ENCODE measurements around the gene SNX24.
"Not testable (repeated sequence)": the region's sequence is repeated elsewhere in the genome, so short reads cannot be mapped to it uniquely, and the experiment has no call there.

The SNX24 gene

DNA sequence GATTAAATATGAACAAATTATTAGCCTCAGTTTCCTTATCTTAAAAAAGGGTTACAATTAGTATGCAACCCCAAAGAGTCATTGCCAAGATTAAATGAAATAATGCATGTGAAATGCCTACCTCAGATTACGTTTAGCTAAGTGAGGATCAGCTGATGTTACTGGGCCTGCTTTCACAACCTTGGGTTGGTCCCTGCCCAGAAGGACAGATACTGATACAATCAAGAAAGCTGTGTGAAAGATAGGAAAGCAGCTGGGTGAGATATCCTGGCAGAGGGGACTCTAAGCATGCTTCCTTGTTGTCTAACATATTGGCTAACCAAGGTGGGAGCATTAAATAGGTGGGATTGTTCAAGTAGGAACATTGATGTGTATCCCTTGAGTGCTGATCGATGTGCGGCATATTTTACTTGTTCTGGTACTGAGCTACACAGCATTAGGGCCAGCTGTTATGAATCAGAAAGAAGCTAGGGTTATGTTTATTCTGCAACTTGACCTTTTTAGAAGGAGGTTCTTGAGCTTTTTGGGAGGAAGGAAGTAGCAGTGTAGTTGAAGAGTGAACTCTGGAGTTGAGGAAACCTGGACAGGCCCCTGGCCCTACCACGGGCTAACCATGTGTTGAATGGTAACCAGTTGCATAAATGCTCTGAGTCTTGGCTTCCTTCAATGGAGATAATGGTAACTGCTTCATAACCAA lies 28.9 kb downstream of the SNX24 start:
- no peak for DNase-seq

DNA sequence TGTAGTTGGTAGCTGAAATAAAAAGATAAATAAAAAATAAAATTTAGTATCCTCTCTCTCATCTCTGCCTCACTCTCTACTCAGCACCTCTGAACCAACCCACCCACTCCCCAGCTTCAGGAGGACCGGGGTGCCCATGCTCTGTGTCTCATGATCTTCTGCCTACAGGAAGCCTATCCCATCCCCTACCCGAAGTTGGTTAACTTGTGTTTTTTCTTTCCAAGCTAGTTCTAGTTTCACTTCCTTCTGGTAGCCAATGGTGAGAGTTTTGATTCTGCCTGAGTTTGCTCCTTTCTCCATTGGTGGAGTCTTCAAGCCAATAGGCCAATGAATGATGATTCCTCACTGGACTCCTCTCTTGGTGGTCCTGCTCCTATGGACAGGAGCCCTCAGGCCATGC lies 32.1 kb downstream of the SNX24 start:
- no peak for DNase-seq

DNA sequence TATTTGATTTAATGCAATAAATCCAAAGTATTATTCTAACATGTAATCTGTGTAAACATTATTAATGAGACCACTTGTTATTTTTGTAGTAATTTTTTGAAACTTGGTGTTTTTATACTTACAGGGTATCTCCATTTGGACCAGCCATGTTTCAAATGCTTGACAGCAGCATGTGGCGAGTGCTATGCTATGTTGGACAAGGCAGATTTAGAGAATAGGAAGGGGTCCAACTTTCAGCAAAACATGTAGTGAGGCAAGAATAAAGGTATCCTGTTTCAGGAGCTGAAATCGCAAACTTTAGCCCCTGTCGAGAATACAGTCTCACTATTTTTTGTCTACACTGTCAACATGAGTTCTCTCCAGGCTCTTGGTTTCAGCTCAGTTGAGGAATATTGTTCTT lies 33.7 kb downstream of the SNX24 start:
- DNase-seq: no peak

DNA sequence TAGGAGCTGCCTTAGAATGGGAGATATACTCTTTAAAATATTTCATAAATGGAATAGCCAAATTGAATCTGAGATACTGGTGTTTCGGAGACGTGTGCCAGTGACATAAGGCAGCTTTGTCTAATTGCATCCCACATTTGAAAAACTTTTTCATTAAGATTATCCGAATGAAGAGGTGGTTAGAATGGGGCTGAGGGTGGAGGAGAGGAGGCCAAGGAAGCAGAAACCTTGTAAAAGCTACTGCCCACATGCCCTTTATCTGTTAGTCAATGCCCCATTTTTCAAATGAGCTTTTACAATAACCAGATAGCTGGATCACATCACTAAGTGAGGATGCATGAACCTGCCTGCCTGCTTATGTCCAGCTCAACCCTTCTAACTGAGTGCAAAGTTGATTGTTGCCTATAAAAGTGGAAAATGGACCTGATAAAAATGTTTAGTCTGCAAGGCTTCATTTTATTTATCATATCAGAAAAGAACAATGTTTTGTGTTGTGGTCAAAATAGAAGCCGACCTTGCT lies 34.8 kb downstream of the SNX24 start:
- DNase-seq: no peak

DNA sequence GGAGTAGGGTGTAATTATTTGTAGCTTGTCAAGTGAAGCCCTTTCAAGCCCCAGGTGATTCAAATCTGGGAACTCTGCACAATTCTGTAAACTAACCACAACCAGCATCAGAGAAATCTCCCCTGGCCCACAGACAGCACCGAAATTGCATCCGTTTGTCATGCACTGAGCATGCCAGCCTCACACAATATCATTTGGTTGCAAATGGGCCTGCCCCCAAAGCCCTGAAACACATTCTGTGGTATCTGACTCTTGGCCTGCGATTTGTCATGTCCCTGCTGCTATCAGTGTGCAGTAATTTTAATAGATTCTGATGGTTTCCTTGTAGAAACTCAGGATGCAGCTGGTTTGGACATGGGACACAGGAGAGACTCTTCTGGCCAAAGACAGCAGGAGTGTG lies 35.3 kb downstream of the SNX24 start:
- peak; percentile 10 for DNase-seq

DNA sequence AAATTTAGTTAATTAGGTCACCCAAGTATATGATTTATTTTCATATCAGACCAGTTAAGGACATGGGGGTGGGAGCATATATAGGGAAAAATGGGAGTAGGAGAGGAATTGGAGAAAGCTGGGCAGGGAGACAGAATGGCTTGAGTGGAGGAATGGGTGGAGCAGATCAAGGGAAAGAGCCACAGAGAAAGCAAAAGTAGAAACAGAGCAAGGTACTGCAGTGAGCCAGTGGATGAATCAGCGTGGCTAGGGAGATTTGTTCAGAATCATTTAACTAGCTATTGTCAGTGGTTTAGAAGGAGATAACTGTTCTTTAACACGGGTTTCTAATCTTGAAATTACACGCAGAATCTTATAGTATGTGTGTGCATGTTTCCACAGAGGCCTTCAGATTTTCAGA lies 37.4 kb downstream of the SNX24 start:
- DNase-seq: peak; percentile 9

DNA sequence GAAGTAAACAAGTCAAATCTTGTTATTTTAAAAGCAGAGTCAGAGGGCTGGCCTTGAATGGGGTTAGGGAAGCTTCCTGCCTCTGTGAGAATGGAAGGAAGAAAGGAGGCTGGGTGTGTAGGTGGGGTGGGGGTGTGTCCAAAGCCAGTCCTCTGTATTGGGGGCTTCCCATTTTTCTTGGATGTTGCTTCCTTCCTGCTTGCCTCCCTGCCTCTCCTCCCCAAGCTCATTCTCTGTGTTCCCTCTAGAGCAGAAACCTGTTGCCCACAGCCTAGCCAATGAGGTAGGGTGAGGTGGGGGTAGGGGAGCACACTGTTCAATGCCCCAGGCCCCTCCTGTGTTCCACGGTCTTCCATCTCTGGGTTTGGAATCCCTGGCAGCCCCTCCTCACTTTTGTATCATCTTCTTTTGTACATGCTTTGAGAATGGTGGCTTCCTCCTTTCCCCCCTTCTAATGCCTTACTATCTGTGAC lies 39.7 kb downstream of the SNX24 start:
- no peak for DNase-seq

DNA sequence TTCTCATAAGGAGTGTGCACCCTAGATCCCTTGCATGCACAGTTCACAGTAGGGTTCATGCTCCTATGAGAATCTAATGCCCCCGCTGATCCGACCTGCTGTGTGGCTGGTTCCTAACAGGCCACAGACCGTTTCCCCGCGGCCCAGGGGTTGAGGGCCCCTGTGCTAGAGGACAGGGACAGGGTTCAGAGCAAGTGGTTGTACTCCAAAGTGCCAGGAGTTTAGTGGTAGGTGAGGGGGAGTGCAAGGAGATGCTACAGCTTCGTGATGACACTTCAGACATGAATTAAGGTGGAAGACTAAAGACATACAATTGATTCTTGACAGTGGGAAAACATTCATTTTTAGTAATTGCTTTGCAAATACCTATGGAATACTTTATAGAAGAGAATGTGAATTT lies 40.5 kb downstream of the SNX24 start:
- no peak for DNase-seq

DNA sequence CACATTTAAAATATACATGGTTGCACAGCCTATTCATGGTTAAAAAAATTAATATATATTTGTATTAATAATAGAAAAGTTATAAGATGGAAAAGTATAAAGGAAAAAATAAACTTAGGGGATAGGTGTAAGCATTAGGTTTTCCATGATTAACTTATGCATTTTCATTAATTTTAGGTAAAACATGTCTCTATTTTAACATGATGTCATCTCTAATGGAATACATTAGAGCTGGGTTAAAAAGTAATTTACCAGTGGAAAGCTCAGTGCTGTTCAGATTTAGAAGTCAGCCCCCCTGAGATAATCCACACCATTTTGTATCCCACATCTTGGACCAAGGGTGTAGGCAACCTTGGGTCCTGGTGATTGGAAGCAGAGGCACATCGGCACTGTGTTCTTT lies 49.7 kb downstream of the SNX24 start:
- DNase-seq: no peak

DNA sequence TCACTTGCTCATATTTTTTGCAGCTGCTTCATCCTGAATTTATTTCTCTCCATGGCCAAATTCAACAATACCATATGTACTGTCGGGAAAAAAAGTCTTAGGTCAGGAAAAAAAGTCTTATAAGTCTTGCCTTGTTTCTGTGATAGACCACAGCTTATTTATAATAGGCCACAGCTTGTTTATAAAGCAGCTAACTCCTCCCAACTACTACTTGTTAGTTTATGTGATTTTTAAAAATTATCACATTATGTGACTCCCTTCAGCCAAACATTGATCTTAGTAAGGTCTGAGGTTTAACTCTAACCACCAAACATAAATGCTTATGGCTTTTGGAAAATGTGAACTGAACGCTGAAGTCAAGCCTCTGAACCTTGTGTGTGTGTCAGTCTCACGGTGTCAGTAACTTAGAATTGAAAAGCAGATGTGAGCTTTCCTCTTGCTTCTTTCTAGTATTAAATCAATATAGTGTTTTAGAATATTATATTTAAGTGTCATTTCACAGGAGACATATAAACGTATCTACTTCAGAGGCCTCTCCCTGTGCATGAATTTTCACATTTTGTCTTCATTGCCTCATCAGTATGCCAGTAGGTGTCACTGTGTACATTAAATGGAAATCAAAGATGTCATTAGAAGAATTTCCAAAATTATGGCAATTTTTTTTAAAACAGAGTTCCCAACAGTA lies 51.3 kb downstream of the SNX24 start:
- DNase-seq: no peak

DNA sequence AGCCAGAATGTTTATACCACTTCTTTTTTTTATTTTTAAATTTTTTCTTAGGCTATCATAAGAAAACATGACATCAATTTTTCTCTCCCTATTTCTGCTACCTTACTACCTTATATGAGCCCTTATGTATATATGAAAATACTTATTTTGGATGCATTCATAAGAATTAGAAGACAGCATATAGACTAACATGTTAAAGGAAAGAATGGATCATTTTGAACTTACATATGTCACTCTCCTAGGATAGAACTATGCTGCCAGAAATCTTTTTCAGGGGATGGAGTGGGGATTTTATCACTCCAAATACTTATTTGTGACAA lies 51.8 kb downstream of the SNX24 start:
- DNase-seq: no peak

DNA sequence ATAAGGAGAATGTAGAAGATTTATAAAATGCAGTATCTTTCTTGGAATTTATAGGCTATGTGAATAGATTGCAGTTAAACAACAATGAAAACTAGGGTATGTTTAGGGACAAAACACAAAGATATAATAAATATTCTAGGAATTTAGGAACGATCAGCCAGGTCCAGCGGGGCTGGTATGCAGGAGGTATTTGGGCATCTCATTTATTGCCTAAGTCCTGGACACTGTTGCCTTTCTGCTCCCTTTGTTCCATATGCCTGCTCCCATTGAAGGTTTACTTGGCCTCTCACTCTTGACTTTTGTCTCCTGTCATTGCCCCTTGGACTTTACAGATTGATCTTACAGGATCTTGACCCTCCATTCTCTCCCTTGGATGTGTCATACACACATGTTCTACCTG lies 55.9 kb downstream of the SNX24 start:
- DNase-seq: no peak

DNA sequence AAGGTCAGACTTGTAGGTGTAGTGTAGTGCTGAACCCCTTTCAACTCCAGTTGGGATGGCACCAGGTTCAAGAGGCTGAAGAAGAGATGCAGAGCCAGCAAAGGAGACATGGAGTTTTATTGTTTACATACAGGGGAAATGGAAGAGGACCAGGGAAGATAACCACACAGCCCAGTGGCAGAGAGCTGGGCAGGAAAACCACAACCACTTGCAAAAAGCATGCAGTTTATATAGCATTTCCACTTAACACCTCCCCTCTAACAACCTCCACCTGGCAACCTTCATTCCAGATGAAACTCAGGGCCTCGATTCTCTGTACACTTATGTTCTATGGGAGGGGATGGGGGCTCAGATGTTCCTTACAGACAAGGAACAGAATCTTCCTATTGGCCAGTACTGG lies 56.9 kb downstream of the SNX24 start:
- DNase-seq: no peak

DNA sequence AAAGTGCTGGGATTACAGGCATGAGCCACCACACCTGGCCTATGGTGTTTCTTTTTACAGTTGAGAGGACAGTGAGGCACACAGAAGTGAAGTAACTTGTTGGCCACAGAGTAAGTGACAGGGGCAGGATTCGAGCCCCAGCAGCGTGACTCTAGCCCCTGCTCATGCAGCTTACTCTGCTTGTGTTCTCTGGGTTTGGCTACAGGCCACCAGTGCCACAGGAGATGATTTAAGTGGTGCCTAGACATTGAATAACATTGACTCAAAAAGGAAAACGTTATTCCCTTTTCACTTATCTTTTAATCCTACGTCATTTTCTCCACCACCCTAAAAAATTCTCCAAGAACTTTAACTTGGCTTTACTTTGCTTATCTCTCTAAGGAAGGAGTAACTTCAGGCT lies 61.4 kb downstream of the SNX24 start:
- no peak for DNase-seq

DNA sequence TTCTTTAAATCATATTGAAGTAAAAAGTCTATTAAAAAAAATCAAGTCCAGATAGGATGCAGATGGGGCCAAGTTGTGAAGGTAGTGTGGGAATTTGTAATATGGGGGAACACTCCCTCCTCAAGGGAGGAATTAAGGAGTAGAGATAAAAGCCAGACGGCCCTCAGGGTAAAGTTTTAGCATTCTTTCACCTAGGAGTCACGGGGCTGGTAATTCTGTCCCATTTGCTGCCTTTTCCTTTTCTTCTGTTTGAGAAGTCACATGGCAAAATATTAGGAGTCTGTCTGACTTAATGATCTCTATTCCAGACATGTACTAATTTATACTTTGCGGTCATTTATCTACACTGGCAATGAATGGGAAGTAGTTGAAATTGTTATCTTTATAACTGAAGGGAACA lies 61.9 kb downstream of the SNX24 start:
- no peak for DNase-seq

DNA sequence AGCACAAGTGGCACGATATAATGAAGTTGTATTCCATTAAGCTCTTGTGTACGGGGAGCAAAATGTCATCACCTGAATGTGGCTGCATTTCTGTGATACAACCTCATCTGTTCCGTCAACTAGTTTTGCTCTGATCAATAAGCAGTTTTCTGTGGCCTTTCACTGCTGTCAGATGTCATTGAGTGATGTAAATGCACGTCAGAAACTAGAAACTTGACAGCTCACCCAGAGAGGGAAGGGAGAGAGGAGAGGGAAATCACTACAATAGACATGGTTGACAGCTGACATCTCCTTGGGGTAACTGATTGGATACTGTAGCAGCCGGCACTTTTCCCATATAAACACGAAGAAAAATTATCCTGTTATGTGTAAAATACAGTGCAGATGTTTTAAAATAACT lies 62.7 kb downstream of the SNX24 start:
- DNase-seq: no peak

DNA sequence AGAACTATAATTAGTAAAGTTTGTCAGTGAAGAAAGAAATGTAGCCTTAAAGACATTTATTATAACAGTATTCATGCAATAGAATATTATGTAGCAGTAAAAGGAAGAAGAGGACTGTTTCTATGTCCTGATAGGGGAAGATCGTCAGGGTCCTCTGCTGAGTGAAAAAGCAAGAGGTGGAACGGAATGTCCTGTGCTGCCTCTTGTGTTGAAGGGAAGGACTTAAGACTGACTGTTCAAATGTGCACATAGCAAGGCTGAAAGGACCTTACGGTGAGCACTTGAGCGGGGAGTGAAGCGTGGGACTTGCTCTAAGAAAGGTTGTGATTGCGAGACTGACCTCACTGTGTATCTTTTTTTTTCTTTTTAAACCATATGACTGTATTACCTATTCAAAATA lies 63.2 kb downstream of the SNX24 start:
- no peak for DNase-seq

DNA sequence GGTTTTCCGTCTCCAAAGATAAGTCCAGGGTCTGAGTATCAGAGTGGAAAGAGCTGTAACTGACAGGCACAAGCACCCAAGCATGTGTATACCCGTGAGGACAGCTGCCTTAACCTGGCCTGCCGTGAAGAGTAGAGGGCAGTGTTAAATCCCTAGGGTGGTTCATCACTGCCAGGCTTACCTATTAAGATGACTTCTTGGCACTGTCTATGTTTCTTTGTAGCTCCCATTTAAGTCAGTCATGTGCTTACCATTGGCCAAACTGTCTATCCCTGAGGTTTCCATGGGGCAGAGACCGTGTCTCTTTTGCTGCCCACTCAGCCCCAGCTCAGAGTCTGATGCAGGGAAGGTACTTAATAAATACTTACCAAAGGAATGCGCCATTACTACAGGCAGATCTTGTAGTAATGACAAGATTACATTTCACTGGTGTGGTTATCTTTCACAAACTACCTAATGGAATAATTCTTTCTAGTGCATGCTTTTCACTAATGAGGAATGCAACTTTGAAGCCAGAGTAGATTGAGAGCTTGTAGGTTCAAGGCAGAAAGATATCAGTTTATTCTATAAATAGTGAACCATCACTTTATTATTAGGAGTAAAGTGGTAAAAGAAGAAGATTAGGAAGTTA lies 64.2 kb downstream of the SNX24 start:
- DNase-seq: no peak

DNA sequence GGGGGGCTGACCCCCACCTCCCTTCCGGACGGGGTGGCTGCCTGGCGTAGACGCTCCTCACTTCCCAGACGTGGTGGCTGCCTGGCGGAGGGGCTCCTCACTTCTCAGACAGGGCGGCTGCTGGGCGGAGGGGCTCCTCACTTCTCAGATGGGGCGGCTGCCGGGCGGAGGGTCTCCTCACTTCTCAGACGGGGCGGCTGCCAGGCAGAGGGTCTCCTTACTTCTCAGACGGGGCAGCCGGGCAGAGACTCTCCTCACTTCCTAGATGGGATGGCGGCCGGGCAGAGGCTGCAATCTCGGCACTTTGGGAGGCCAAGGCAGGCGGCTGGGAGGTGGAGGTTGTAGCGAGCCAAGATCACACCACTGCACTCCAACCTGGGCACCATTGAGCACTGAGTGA lies 68.0 kb downstream of the SNX24 start:
- DNase-seq: not testable (repeated sequence)

DNA sequence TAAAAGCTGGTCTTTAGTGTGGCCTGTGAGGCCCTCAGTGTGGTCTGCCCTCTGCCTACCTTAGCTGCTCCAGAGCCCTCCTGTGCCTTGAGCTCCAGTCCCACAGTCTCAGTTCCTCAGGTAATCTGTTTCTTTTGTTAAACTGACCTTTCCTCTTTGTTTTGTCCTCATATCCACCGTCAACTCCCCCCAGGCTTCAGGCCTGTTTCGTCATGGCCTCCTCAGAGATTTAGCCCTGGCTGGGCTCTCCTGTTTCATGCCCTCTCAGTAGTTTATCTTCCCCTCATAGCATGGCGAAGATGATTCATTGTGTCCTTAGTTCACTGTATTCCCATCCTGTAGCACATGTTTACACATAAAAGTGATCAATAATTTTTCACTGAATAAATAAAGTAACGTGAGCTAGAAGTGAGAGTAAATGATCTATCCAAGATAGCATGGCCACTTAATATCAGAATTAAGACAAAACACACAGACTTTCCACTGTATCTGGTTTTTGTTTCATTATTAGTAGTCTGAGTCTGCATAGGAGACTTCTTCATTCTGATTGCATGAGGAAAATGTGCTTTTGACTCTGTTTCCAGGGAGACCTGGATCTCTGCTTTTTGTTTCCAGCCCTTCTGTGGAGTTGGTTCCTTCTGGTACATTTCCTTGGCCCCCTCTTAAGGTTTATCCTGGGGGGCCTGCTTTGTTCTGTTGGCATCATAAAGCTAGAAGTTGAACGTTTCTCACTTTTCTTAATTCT lies 70.5 kb downstream of the SNX24 start:
- DNase-seq: no peak

DNA sequence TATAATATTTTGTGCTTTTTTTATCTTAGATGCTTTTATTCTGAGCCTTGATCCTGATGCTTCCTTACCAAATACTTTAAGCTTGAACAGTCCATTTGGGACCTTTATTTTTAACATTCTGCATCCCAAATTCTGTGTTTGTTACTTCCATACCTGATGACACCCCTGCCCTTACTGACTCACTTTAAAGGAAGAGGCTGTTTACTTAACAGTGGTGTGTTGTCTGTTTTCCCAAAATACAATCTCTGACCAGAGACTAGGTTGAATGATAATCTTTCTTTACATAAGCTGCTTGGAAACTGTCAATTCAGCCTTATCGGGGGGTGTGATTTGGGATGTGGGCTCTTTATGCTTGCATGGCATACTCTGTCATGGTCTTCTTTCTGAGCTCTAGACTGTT lies 71.1 kb downstream of the SNX24 start:
- DNase-seq: no peak

DNA sequence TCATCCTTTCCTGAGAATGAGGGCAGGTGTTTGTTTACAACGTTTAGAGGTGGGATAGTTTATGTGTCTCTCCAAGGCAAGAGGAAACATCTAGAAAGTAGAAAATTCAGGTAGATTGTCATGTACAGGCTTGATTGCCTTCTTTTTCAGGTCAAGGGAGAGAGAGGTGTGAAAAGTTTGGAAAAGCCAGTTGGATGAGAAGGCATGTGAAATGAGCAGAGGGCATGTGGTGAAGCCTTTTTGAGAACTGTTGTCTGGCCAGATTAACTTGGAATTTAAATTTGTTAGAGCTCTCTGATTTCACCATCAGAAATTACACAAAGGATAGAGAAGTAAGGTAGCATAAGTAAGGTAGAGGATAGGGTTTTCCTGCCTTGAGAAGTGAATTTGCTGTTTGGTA lies 74.6 kb downstream of the SNX24 start:
- no peak for DNase-seq

DNA sequence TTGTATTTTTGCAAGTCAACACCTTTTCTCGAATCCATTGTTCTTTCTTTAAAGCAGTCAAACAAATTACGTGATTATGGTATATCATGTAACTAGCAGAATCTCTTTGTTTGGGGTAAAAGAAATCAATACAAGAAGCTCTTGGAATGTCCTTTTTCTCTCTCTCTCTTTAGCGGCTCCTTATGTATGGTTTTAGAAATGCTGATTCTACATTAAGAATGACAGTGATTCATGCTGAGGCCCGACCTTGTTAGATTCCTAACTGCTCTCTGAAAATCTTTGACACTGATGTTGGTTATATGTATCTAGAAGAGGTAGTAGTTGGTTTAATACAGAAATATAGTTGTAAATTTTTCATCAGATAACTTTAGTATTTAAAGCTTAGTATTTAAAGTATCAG lies 76.4 kb downstream of the SNX24 start:
- no peak for DNase-seq

DNA sequence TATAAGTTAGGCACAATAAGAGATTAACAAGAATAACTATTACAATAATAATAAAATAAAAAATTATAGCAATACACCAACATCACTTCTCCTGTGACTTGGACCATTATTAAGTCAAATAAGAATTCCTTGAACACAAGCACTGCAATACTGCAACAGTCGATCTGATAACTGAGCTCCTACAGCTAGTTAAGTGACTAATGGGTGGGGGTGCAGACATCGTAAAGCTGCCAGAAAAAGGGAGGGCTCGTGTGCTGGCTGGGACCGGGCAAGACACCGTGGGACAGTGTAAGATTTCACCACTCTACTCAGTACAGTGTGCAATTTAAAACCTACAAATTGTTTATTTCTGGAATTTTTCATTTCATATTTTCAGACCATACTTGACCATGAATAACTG lies 78.8 kb downstream of the SNX24 start:
- DNase-seq: no peak

All from activated CD4-positive, alpha-beta T cell treated with anti-CD3 and anti-CD28 coated beads for 48 hours (primary cell).